HepG2 (cell line): Measurements from ENCODE around the gene MMP25. TPM values are rescaled to one million over a fixed set of nuclear protein-coding genes. Genes with fewer than 3 reads are reported as not detected.

Source experiments
- CC2D1A ChIP-seq: sonication (generic); formaldehyde crosslinking; IDR thresholded peaks from 2 replicates; pipeline ENCODE4 v1.8.1; 2023; ENCODE audit warnings: mild to moderate bottlenecking, missing genetic modification reagents
- CCAR2 ChIP-seq: fragments of 200-400 bp; formaldehyde crosslinking; optimal IDR thresholded peaks from 2 replicates; pipeline ENCODE3; 2018; ENCODE audit warnings: low read depth, mild to moderate bottlenecking, low read length, moderate library complexity
- CENPT ChIP-seq: sonication (generic); formaldehyde crosslinking; IDR thresholded peaks from 2 replicates; pipeline ENCODE4 v1.8.0; 2022; ENCODE audit warnings: low read depth, mild to moderate bottlenecking, moderate library complexity, missing genetic modification reagents
- E2F2 ChIP-seq: sonication (generic); formaldehyde crosslinking; IDR thresholded peaks from 2 replicates; pipeline ENCODE4 v1.4.0; 2020; ENCODE audit warnings: missing genetic modification reagents, borderline replicate concordance
- ERF ChIP-seq: IDR thresholded peaks from 2 replicates; pipeline ENCODE4 v1.6.1; 2018; ENCODE audit warnings: missing biosample characterization, missing genetic modification reagents
- HMGA1 ChIP-seq: sonication (generic); formaldehyde crosslinking; conservative IDR thresholded peaks from 2 replicates; pipeline ENCODE4 v1.4.0; 2020; ENCODE audit warnings: missing genetic modification reagents
- HNF4A ChIP-seq: sonication (generic); formaldehyde crosslinking; IDR thresholded peaks from 2 replicates; pipeline ENCODE4 v1.4.0; 2020; ENCODE audit warnings: missing genetic modification reagents
- JDP2 ChIP-seq: sonication (generic); formaldehyde crosslinking; IDR thresholded peaks from 2 replicates; pipeline ENCODE4 v1.8.1; 2022; ENCODE audit warnings: missing genetic modification reagents, borderline replicate concordance
- MTF1 ChIP-seq: sonication (generic); formaldehyde crosslinking; IDR thresholded peaks from 2 replicates; pipeline ENCODE4 v1.5.0; 2020; ENCODE audit warnings: missing genetic modification reagents
- PAF1 ChIP-seq: IDR thresholded peaks from 2 replicates; pipeline ENCODE4 v1.6.1; 2016; ENCODE audit warnings: missing genetic modification reagents, missing compliant biosample characterization
- RBAK ChIP-seq: sonication (generic); formaldehyde crosslinking; IDR thresholded peaks from 2 replicates; pipeline ENCODE4 v1.5.1; 2020; ENCODE audit warnings: mild to moderate bottlenecking, missing genetic modification reagents
- SP4 ChIP-seq: sonication (generic); formaldehyde crosslinking; IDR thresholded peaks from 2 replicates; pipeline ENCODE4 v1.8.1; 2023; ENCODE audit warnings: mild to moderate bottlenecking, missing genetic modification reagents
- SP5 ChIP-seq: IDR thresholded peaks from 2 replicates; pipeline ENCODE4 v1.6.1; 2016; ENCODE audit warnings: low read depth, borderline replicate concordance
- TBL1XR1 ChIP-seq: fragments of 150-350 bp; IDR thresholded peaks from 2 replicates; pipeline ENCODE4 v1.6.1; 2014; ENCODE audit warnings: borderline replicate concordance, low read length; ENCODE audit not compliant: partially characterized antibody
- ZBTB8A ChIP-seq: sonication (generic); formaldehyde crosslinking; IDR thresholded peaks from 2 replicates; pipeline ENCODE4 v1.4.0; 2020; ENCODE audit warnings: mild to moderate bottlenecking, low read depth, missing genetic modification reagents, borderline replicate concordance
- ZFX ChIP-seq: sonication (generic); formaldehyde crosslinking; IDR thresholded peaks from 2 replicates; pipeline ENCODE4 v1.4.0; 2020; ENCODE audit warnings: mild to moderate bottlenecking, low read depth, missing genetic modification reagents, moderate library complexity
- ZFY ChIP-seq: sonication (generic); formaldehyde crosslinking; IDR thresholded peaks from 2 replicates; pipeline ENCODE4 v1.4.0; 2020; ENCODE audit warnings: missing genetic modification reagents
- ZNF138 ChIP-seq: sonication (generic); formaldehyde crosslinking; IDR thresholded peaks from 2 replicates; pipeline ENCODE4 v1.5.0; 2020; ENCODE audit warnings: mild to moderate bottlenecking, low read depth, missing genetic modification reagents
- ZNF264 ChIP-seq: sonication (generic); formaldehyde crosslinking; IDR thresholded peaks from 2 replicates; pipeline ENCODE4 v1.4.0; 2020; ENCODE audit warnings: missing genetic modification reagents
- ZNF44 ChIP-seq: sonication (generic); formaldehyde crosslinking; IDR thresholded peaks from 2 replicates; pipeline ENCODE4 v1.5.1; 2020; ENCODE audit warnings: mild to moderate bottlenecking, missing genetic modification reagents
- ZNF549 ChIP-seq: sonication (generic); formaldehyde crosslinking; IDR thresholded peaks from 2 replicates; pipeline ENCODE4 v1.5.0; 2020; ENCODE audit warnings: missing genetic modification reagents
- ZNF607 ChIP-seq: sonication (generic); formaldehyde crosslinking; IDR thresholded peaks from 2 replicates; pipeline ENCODE4 v1.5.1; 2020; ENCODE audit warnings: missing genetic modification reagents, mild to moderate bottlenecking, borderline replicate concordance
- ZNF629 ChIP-seq: sonication (generic); formaldehyde crosslinking; conservative IDR thresholded peaks from 2 replicates; pipeline ENCODE4 v1.5.0; 2020; ENCODE audit warnings: missing genetic modification reagents
- ZNF652 ChIP-seq: IDR thresholded peaks from 2 replicates; pipeline ENCODE4 v1.6.1; 2016; ENCODE audit warnings: low read depth, borderline replicate concordance
- ZNF660 ChIP-seq: sonication (generic); formaldehyde crosslinking; IDR thresholded peaks from 2 replicates; pipeline ENCODE4 v1.5.1; 2020; ENCODE audit warnings: mild to moderate bottlenecking, low read depth, missing genetic modification reagents, borderline replicate concordance
- ZNF709 ChIP-seq: sonication (generic); formaldehyde crosslinking; IDR thresholded peaks from 2 replicates; pipeline ENCODE4 v1.5.0; 2020; ENCODE audit warnings: mild to moderate bottlenecking, missing genetic modification reagents
- ZNF780A ChIP-seq: sonication (generic); formaldehyde crosslinking; IDR thresholded peaks from 2 replicates; pipeline ENCODE4 v1.8.0; 2022; ENCODE audit warnings: mild to moderate bottlenecking, missing genetic modification reagents, moderate library complexity
- polyA plus RNA-seq, 8 experiments: library from polyadenylated mRNA; depleted of rRNA in 3 of 8; stranded (reverse) in 7 of 8; unstranded in 1 of 8; fragments of >200 nt; fragmentation: Illumina TruSeq in 4 of 8; extraction: Trizol in 4 of 8; gene quantifications; 2 replicates each; pipeline versions ENCODE4 v1.2.1 to v1.2.3, GENCODE V29; 2011 to 2016; ENCODE audit warnings: low read depth in 4 of 8, missing spikeins in 1 of 8, mixed read lengths in 1 of 8; ENCODE audit not compliant: insufficient read depth in 1 of 8
- total RNA-seq, 5 experiments: library from RNA; depleted of rRNA; stranded (reverse); fragments of >200 nt; fragmentation: Illumina TruSeq; extraction: Trizol; gene quantifications; 2 replicates each; pipeline ENCODE4 v1.2.3, GENCODE V29; 2016; ENCODE audit warnings: low read depth in 1 of 5
- TF ChIP-seq, protein P1 (sequence below): IDR thresholded peaks from 2 replicates; pipeline ENCODE4 v1.6.1; 2016; ENCODE audit warnings: mild to moderate bottlenecking
- TF ChIP-seq, protein P2 (sequence below): sonication (generic); formaldehyde crosslinking; IDR thresholded peaks from 2 replicates; pipeline ENCODE4 v1.9.0; 2021; ENCODE audit warnings: missing genetic modification reagents, borderline replicate concordance

Gene MMP25
- total and polyA plus RNA-seq, 2 of the 13 experiments (the other 11 are each of a cell fraction or from before 2014, with no cell fraction given): 0.04 to 0.08 TPM

GRCh38 chr16:3003582-3004270 is 42.6 kb upstream of the MMP25 start (continued):
- no peak for TF ChIP-seq PAF1 (CRISPR knock-in tag)
- TF ChIP-seq CC2D1A: no peak
- no peak for TF ChIP-seq TBL1XR1
- no peak for TF ChIP-seq HMGA1 (CRISPR knock-in tag)
- no peak for TF ChIP-seq E2F2 (CRISPR knock-in tag)
- no peak for TF ChIP-seq RBAK
- TF ChIP-seq ZNF607 (CRISPR knock-in tag): no peak
- TF ChIP-seq, protein P1, sequence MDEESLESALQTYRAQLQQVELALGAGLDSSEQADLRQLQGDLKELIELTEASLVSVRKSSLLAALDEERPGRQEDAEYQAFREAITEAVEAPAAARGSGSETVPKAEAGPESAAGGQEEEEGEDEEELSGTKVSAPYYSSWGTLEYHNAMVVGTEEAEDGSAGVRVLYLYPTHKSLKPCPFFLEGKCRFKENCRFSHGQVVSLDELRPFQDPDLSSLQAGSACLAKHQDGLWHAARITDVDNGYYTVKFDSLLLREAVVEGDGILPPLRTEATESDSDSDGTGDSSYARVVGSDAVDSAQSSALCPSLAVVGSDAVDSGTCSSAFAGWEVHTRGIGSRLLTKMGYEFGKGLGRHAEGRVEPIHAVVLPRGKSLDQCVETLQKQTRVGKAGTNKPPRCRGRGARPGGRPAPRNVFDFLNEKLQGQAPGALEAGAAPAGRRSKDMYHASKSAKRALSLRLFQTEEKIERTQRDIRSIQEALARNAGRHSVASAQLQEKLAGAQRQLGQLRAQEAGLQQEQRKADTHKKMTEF (CRISPR knock-in tag): peak; percentile 69
- no peak for TF ChIP-seq ZNF652 (CRISPR knock-in tag)
- no peak for TF ChIP-seq ZNF44 (CRISPR knock-in tag)
- TF ChIP-seq MTF1 (CRISPR knock-in tag): no peak
- 0 out of 2 replicates have a peak, but pooled peaks have one; percentile 38 for TF ChIP-seq ZNF264 (CRISPR knock-in tag)
- no peak for TF ChIP-seq ZNF780A (CRISPR knock-in tag)
- no peak for TF ChIP-seq ZNF660
- TF ChIP-seq ZNF709 (CRISPR knock-in tag): no peak
- peak; percentile 84 for TF ChIP-seq SP4
- no peak for TF ChIP-seq CCAR2
- no peak for TF ChIP-seq ZNF549 (CRISPR knock-in tag)
- no peak for TF ChIP-seq HNF4A (CRISPR knock-in tag)
- TF ChIP-seq SP5 (CRISPR knock-in tag): peak; percentile 61; the same call in 1 of the 2 replicates
- TF ChIP-seq ZNF138 (CRISPR knock-in tag): no peak
- peak; percentile 86 for TF ChIP-seq ERF (CRISPR knock-in tag)
- TF ChIP-seq ZNF629 (CRISPR knock-in tag): no peak
- TF ChIP-seq, protein P2, sequence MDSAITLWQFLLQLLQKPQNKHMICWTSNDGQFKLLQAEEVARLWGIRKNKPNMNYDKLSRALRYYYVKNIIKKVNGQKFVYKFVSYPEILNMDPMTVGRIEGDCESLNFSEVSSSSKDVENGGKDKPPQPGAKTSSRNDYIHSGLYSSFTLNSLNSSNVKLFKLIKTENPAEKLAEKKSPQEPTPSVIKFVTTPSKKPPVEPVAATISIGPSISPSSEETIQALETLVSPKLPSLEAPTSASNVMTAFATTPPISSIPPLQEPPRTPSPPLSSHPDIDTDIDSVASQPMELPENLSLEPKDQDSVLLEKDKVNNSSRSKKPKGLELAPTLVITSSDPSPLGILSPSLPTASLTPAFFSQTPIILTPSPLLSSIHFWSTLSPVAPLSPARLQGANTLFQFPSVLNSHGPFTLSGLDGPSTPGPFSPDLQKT: no peak
- no peak for TF ChIP-seq CENPT (CRISPR knock-in tag)
- no peak; the same call in 1 of the 2 replicates for TF ChIP-seq ZFX (CRISPR knock-in tag)
- no peak for TF ChIP-seq JDP2 (CRISPR knock-in tag)
- TF ChIP-seq ZBTB8A: no peak
- TF ChIP-seq ZFY (CRISPR knock-in tag): peak; percentile 51
